ENCODE measurements around the gene PAX5.

PAX5 gene

DNA sequence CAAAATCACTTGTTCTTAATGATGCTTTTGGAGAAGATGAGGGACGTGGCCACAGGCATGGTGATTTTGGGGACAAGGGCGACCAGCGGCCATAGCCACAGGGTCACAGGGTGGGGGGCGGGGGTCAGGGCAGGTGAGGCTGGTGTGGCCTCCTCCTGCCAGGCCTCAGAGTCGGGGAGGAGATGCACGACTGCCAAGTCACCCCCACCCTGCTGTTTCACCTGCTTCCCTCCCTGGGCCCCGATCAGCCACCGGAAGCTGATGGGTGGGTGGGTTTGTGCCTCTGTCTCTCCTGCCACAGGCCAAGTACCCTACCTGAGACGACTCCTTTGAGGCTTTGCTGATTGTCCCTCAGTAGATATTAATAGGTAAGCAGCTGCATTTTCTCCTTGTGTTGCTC is 199.3 kb downstream of the PAX5 start:
- H3K27me3 ChIP-seq (ENCODE audit: control insufficient read depth, low read length), result no peaks in the 10 kb centered on the region
- no peaks in the 10 kb centered on the region; the same call in 1 of the 2 replicates for H3K4me1 ChIP-seq (ENCODE audit: control insufficient read depth, low read length)
- no peaks in the 10 kb centered on the region for H3K79me2 ChIP-seq (ENCODE audit: control insufficient read depth, low read length)
- no peak overlapping the region for H3K4me2 ChIP-seq (ENCODE audit: low read length)
- H3K4me3 ChIP-seq (ENCODE audit: low read length), result no peak overlapping the region
- peaks cover 25% of the 10 kb centered on the region for H3F3A ChIP-seq (ENCODE audit: control insufficient read depth, insufficient read depth)
- no peaks in the 10 kb centered on the region for H3K9me3 ChIP-seq (ENCODE audit: control insufficient read depth, insufficient read depth, low read length)
- no peak overlapping the region for H3K27ac ChIP-seq (ENCODE audit: low read depth, low read length)
- no peaks in the 10 kb centered on the region; the same call in 1 of the 2 replicates for H4K20me1 ChIP-seq (ENCODE audit: control insufficient read depth, insufficient read depth, low read depth, low read length)
- peaks cover 28% of the 10 kb centered on the region for H3K36me3 ChIP-seq (ENCODE audit: control insufficient read depth, low read length)
- H3K9me2 ChIP-seq (replicated peaks; ENCODE audit: control insufficient read depth, low read length), result no peaks in the 10 kb centered on the region
- TF ChIP-seq, protein P1, sequence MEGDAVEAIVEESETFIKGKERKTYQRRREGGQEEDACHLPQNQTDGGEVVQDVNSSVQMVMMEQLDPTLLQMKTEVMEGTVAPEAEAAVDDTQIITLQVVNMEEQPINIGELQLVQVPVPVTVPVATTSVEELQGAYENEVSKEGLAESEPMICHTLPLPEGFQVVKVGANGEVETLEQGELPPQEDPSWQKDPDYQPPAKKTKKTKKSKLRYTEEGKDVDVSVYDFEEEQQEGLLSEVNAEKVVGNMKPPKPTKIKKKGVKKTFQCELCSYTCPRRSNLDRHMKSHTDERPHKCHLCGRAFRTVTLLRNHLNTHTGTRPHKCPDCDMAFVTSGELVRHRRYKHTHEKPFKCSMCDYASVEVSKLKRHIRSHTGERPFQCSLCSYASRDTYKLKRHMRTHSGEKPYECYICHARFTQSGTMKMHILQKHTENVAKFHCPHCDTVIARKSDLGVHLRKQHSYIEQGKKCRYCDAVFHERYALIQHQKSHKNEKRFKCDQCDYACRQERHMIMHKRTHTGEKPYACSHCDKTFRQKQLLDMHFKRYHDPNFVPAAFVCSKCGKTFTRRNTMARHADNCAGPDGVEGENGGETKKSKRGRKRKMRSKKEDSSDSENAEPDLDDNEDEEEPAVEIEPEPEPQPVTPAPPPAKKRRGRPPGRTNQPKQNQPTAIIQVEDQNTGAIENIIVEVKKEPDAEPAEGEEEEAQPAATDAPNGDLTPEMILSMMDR (IDR thresholded peaks at IDR 0.05; ENCODE audit: low read depth, low read length, poor library complexity, severe bottlenecking), result no peak
- TF ChIP-seq EZH2phosphoT487 (IDR thresholded peaks at IDR 0.05; ENCODE audit: borderline replicate concordance, low read length), result no peak

GRCh38 chr9:36833954-36834353 is 200.1 kb downstream of the PAX5 start:
- Histone ChIP-seq H3K36me3 (ENCODE audit: control insufficient read depth, low read length) (peaks cover 20% of the 10 kb centered on the region), H3K9me3 (ENCODE audit: control insufficient read depth, insufficient read depth, low read length) (no peaks in the 10 kb centered on the region), H3K4me1 (ENCODE audit: control insufficient read depth, low read length) (no peaks in the 10 kb centered on the region; the same call in 1 of the 2 replicates), H4K20me1 (ENCODE audit: control insufficient read depth, insufficient read depth, low read depth, low read length) (no peaks in the 10 kb centered on the region), H3K4me3 (ENCODE audit: low read length) (no peak overlapping the region), H3K9me2 (replicated peaks; ENCODE audit: control insufficient read depth, low read length) (no peaks in the 10 kb centered on the region), H3F3A (ENCODE audit: control insufficient read depth, insufficient read depth) (peaks cover 25% of the 10 kb centered on the region), H3K79me2 (ENCODE audit: control insufficient read depth, low read length) (no peaks in the 10 kb centered on the region), H3K4me2 (ENCODE audit: low read length) (no peak overlapping the region), H3K27me3 (ENCODE audit: control insufficient read depth, low read length) (no peaks in the 10 kb centered on the region), H3K27ac (ENCODE audit: low read depth, low read length) (no peak overlapping the region)
- TF ChIP-seq EZH2phosphoT487 (IDR thresholded peaks at IDR 0.05; ENCODE audit: borderline replicate concordance, low read length), result no peak

GRCh38 chr9:36832164-36832795 is 201.8 kb downstream of the PAX5 start:
- H3K36me3 ChIP-seq (ENCODE audit: control insufficient read depth, low read length), result peaks cover 4% of the 10 kb centered on the region; the same call in 1 of the 2 replicates
- no peaks in the 10 kb centered on the region for H4K20me1 ChIP-seq (ENCODE audit: control insufficient read depth, insufficient read depth, low read depth, low read length)
- no peak overlapping the region for H3K4me2 ChIP-seq (ENCODE audit: low read length)
- H3K4me1 ChIP-seq (ENCODE audit: control insufficient read depth, low read length), result peaks cover 5% of the 10 kb centered on the region; the same call in 1 of the 2 replicates
- no peaks in the 10 kb centered on the region for H3K9me3 ChIP-seq (ENCODE audit: control insufficient read depth, insufficient read depth, low read length)
- no peak overlapping the region for H3K4me3 ChIP-seq (ENCODE audit: low read length)
- 0 out of 2 replicates have a peak, but pooled peaks cover 3% of the 10 kb centered on the region for H3K27me3 ChIP-seq (ENCODE audit: control insufficient read depth, low read length)
- TF ChIP-seq, protein P1 (IDR thresholded peaks at IDR 0.05; ENCODE audit: low read depth, low read length, poor library complexity, severe bottlenecking), result no peak
- no peak for TF ChIP-seq EZH2phosphoT487 (IDR thresholded peaks at IDR 0.05; ENCODE audit: borderline replicate concordance, low read length)
- no peaks in the 10 kb centered on the region for H3K79me2 ChIP-seq (ENCODE audit: control insufficient read depth, low read length)
- peaks cover 25% of the 10 kb centered on the region for H3F3A ChIP-seq (ENCODE audit: control insufficient read depth, insufficient read depth)
- no peaks in the 10 kb centered on the region for H3K9me2 ChIP-seq (replicated peaks; ENCODE audit: control insufficient read depth, low read length)
- H3K27ac ChIP-seq (ENCODE audit: low read depth, low read length), result no peak overlapping the region

- no peaks in the 10 kb centered on the region for H3K9me3 ChIP-seq (ENCODE audit: control insufficient read depth, insufficient read depth, low read length)
- no peak overlapping the region for H3K4me3 ChIP-seq (ENCODE audit: low read length)
- TF ChIP-seq, protein P1 (IDR thresholded peaks at IDR 0.05; ENCODE audit: low read depth, low read length, poor library complexity, severe bottlenecking), result no peak
- TF ChIP-seq EZH2phosphoT487 (IDR thresholded peaks at IDR 0.05; ENCODE audit: borderline replicate concordance, low read length), result no peak
- H4K20me1 ChIP-seq (ENCODE audit: control insufficient read depth, insufficient read depth, low read depth, low read length), result no peaks in the 10 kb centered on the region
- peaks cover 25% of the 10 kb centered on the region for H3F3A ChIP-seq (ENCODE audit: control insufficient read depth, insufficient read depth)
- H3K27me3 ChIP-seq (ENCODE audit: control insufficient read depth, low read length), result 0 out of 2 replicates have a peak, but pooled peaks cover 6% of the 10 kb centered on the region
- peaks cover 5% of the 10 kb centered on the region; the same call in 1 of the 2 replicates for H3K4me1 ChIP-seq (ENCODE audit: control insufficient read depth, low read length)
- H3K36me3 ChIP-seq (ENCODE audit: control insufficient read depth, low read length), result no peaks in the 10 kb centered on the region
- no peaks in the 10 kb centered on the region for H3K9me2 ChIP-seq (replicated peaks; ENCODE audit: control insufficient read depth, low read length)
- H3K4me2 ChIP-seq (ENCODE audit: low read length), result no peak overlapping the region
- H3K27ac ChIP-seq (ENCODE audit: low read depth, low read length), result no peak overlapping the region
- H3K79me2 ChIP-seq (ENCODE audit: control insufficient read depth, low read length), result no peaks in the 10 kb centered on the region
These were observed 202.5 kb downstream of the PAX5 start for GRCh38 chr9:36831381-36832161.

Data from DOHH2 (cell line).